WERI-Rb-1 (cell line): ENCODE results near the gene AUH.
"Not testable (repeated sequence)": the region's sequence is repeated elsewhere in the genome, so short reads cannot be mapped to it uniquely, and the experiment has no call there.

Source experiments
- DNase-seq: peaks from one replicate; pipeline ENCODE4 v3.0.0-alpha.2; 2020
- H3K27ac ChIP-seq: fragments of 250-450 bp; sonication (Bioruptor Pico); 2 replicates; pipeline ENCODE4 v1.5.1; 2020; ENCODE audit warnings: mild to moderate bottlenecking, moderate library complexity
- H3K27me3 ChIP-seq: fragments of 250-450 bp; sonication (Bioruptor Pico); 2 replicates; pipeline ENCODE4 v1.5.1; 2021; ENCODE audit warnings: mild to moderate bottlenecking, low read depth, moderate library complexity; ENCODE audit not compliant: insufficient read depth, severe bottlenecking
- H3K36me3 ChIP-seq: fragments of 250-450 bp; sonication (Bioruptor Pico); 2 replicates; pipeline ENCODE4 v1.5.1; 2020; ENCODE audit warnings: mild to moderate bottlenecking, moderate library complexity
- H3K4me3 ChIP-seq: 2 replicates; pipeline ENCODE4 v1.5.1; 2011; ENCODE audit warnings: low read depth, mild to moderate bottlenecking, control low read depth, low read length
- H3K9me3 ChIP-seq: fragments of 250-450 bp; sonication (Bioruptor Pico); 2 replicates; pipeline ENCODE4 v1.5.1; 2021; ENCODE audit warnings: mild to moderate bottlenecking, moderate library complexity; ENCODE audit not compliant: severe bottlenecking
- TF ChIP-seq, protein P1 (sequence below): IDR thresholded peaks from 2 replicates; pipeline ENCODE4 v1.5.1; 2011; ENCODE audit warnings: low read depth, mild to moderate bottlenecking, control low read depth, inconsistent platforms, low read length

AUH gene

GRCh38 chr9:91376239-91376638 lies 14.5 kb upstream of the AUH start:
- H3K27me3 ChIP-seq: no peaks in the 10 kb centered on the region
- TF ChIP-seq, protein P1, sequence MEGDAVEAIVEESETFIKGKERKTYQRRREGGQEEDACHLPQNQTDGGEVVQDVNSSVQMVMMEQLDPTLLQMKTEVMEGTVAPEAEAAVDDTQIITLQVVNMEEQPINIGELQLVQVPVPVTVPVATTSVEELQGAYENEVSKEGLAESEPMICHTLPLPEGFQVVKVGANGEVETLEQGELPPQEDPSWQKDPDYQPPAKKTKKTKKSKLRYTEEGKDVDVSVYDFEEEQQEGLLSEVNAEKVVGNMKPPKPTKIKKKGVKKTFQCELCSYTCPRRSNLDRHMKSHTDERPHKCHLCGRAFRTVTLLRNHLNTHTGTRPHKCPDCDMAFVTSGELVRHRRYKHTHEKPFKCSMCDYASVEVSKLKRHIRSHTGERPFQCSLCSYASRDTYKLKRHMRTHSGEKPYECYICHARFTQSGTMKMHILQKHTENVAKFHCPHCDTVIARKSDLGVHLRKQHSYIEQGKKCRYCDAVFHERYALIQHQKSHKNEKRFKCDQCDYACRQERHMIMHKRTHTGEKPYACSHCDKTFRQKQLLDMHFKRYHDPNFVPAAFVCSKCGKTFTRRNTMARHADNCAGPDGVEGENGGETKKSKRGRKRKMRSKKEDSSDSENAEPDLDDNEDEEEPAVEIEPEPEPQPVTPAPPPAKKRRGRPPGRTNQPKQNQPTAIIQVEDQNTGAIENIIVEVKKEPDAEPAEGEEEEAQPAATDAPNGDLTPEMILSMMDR: no peak
- no peak overlapping the region for H3K4me3 ChIP-seq
- no peaks in the 10 kb centered on the region for H3K9me3 ChIP-seq
- no peak for DNase-seq
- H3K36me3 ChIP-seq: no peaks in the 10 kb centered on the region
- H3K27ac ChIP-seq: no peak overlapping the region

DNA sequence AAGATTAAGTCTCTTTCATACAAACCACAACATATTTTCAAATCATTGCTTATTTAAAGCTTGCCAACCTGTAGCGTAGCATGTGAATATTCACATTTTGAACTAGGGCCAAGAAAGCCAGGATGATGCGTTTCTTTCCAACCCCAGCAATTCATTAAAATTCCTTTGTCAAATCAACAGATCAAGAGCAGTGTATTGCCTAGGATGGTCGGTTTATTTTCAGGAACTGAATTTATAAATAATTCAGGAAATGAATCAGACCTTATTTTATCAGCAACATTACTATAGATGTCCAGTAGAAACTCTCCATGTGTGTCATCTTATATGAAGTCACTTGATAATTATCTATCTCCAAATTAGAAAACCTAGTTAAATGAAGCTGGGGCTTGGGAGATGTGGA lies 13.2 kb upstream of the AUH start:
- Histone ChIP-seq H3K36me3 (no peaks in the 10 kb centered on the region), H3K27me3 (no peaks in the 10 kb centered on the region), H3K9me3 (no peaks in the 10 kb centered on the region), H3K4me3 (no peak overlapping the region), H3K27ac (no peak overlapping the region)
- no peak for DNase-seq
- TF ChIP-seq, protein P1: no peak

- H3K9me3 ChIP-seq: no peaks in the 10 kb centered on the region
- TF ChIP-seq, protein P1: no peak
- H3K27me3 ChIP-seq: no peaks in the 10 kb centered on the region
- no peaks in the 10 kb centered on the region for H3K36me3 ChIP-seq
- no peak for DNase-seq
- no peak overlapping the region for H3K4me3 ChIP-seq
- H3K27ac ChIP-seq: no peak overlapping the region
Observed at GRCh38 chr9:91371894-91372293, 10.2 kb upstream of the AUH start.

GRCh38 chr9:91370006-91370405 lies 8.3 kb upstream of the AUH start:
- H3K27me3 ChIP-seq, H3K9me3 ChIP-seq, DNase-seq, H3K27ac ChIP-seq, H3K36me3 ChIP-seq, H3K4me3 ChIP-seq: not testable (repeated sequence)

DNA sequence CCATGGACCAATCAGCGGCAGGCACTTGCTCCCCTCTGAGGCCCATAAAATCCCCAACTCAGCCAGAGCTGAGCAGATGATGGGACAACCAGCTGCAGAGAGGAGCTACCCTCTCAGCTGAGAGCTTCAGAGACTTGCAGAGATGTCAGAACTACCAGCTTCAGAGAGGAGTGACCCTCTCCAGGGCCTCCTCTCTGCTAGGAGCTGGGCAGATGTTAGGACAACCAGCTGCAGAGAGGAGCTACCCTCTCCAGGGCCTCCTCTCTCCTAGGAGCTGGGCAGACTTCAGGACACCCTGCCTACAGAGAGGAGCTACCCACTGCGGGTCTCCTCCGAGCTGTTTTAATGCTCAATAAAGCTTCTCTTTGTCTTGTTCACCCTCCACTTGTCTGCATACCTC lies 3.0 kb upstream of the AUH start:
- TF ChIP-seq, protein P1: no peak
- H3K27me3 ChIP-seq: no peaks in the 10 kb centered on the region
- peaks cover 9% of the 10 kb centered on the region; the same call in 1 of the 2 replicates for H3K36me3 ChIP-seq
- H3K4me3 ChIP-seq: no peak overlapping the region
- DNase-seq: no peak
- H3K9me3 ChIP-seq: peaks cover 2% of the 10 kb centered on the region
- no peak overlapping the region for H3K27ac ChIP-seq

GRCh38 chr9:91364005-91364404 lies 2.3 kb upstream of the AUH start:
- H3K27ac ChIP-seq: no peak overlapping the region
- peaks cover 10% of the 10 kb centered on the region; the same call in 1 of the 2 replicates for H3K36me3 ChIP-seq
- no peaks in the 10 kb centered on the region for H3K27me3 ChIP-seq
- TF ChIP-seq, protein P1: no peak
- DNase-seq: no peak
- H3K9me3 ChIP-seq: peaks cover 2% of the 10 kb centered on the region
- no peak overlapping the region for H3K4me3 ChIP-seq
